ENCODE data around the gene TSPY1.
"Not testable (repeated sequence)": the region's sequence is repeated elsewhere in the genome, so short reads cannot be mapped to it uniquely, and the experiment has no call there.

DNA sequence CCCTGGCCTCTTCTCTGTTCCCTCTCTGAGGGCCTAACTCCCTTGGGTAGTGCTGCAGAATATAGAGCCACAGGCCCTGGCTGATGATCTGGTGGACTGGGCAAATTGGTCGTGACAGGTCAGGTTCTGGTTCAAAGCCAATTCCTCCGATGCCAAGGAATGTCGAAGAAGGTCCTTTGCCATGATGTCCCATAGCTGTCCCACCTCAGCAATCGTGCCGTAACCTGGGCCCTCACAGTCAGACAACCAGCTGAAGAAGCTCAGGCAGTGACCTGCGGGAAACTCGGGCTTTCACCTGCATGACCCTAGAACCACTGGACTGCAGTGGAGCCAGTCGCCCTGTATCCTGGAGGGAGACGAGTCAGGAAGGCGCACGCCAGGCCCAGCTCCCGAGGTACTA is 49.5 kb downstream of the TSPY1 start:
- not testable (repeated sequence) for TF ChIP-seq POLR2A, CTCF, POLR2AphosphoS5 (IDR thresholded peaks at IDR 0.05)
